Activated gamma-delta T cell treated with anti-CD3 and anti-CD28 coated beads, Interleukin-2, amount 50 U/mL, for 16 hours (primary cell): ENCODE data around the gene CUTA.
"Not testable (repeated sequence)": the region's sequence is repeated elsewhere in the genome, so short reads cannot be mapped to it uniquely, and the experiment has no call there.

ENCODE experiments used
- DNase-seq: peaks from one replicate; pipeline ENCODE4 v3.0.0-alpha.2; 2020; ENCODE audit warnings: low read depth

CUTA gene

GRCh38 chr6:33367715-33368025, 50.2 kb downstream of the CUTA start:
- DNase-seq, result not testable (repeated sequence)

DNA sequence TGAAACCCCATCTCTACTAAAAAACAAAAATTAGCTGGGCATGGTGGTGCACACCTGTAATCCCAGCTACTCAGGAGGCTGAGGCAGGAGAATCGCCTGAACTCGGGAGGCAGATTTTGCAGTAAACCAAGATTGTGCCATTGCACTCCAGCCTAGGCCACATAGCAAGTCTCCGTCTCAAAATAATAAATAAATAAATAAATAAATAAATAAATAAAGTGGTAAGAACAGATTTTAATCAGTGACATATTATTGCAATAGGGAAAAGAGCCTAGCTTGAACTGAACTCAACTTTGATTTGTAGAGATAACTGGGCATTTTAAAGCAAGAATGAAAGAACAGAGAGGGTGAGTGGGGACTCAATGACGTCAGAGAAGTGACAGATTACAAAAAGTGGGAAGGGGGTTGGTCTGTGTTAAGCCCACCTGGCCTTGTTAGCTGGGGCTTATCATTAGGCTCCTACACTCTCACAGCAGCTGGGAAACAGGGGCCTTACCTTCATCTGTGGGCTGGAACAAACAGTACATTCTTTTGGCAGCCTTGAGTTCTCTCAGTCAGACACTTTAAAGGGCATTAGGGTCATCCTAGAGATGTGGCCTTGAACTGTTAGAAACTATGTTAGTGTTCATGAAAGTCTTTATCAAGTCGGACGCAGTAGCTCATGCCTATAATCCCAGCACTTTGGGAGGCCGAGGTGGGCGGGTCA, 50.7 kb downstream of the CUTA start:
- DNase-seq, result no peak
